HG03460 (cell line): Measurements from ENCODE around the gene CD86.

Source experiments
- ATAC-seq: cut with Tn5 transposase; IDR thresholded peaks from one replicate; pipeline ENCODE4 v1.9.1; 2021; ENCODE audit not compliant: unreplicated experiment

Gene CD86

GRCh38 chr3:122091602-122092295 is 36.6 kb downstream of the CD86 start:
- ATAC-seq = peak; percentile 50

GRCh38 chr3:122092460-122093165 is 37.5 kb downstream of the CD86 start:
- peak; percentile 40 for ATAC-seq

DNA sequence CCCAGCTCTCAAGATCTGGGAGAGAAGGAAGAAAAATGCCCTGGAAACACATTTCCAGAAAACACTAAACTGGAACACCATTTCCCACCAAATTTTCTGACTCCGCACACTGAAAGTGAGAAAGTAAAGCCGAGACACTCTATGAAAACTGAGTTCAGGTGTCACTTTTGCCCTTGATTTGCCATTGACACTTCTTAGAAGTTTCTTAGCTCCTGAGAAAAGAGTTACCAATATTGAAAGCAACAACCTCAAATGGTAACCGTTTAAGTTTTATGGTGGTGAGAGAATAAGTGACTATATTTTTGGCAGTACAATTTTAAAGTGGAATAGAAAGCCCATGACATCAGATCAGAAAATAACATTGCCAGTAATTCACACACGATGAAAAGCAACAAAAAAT is 39.0 kb downstream of the CD86 start:
- ATAC-seq = peak; percentile 45

DNA sequence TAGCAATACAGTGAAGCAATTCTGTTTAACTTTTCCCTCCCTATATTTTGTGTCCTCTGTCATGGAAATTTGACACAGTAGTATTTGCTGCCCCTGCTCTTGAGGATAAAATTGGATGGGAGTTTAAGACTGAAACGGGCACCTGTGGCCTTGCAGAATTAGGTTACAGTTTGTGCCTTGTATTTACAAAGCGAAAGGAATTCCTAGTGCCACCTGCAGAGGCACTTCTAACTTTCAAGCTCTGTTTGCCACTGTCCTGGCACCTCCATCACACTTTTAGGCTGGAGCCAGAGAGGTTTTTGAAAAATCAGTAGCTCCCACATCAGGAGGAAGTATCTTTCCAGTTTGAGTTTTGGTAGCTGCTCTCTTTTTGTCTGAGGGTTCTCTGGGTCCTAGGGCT is 39.5 kb downstream of the CD86 start:
- no peak for ATAC-seq

- ATAC-seq = no peak
These were observed 42.0 kb downstream of the CD86 start for GRCh38 chr3:122097141-122097540.

GRCh38 chr3:122098611-122099010 is 43.4 kb downstream of the CD86 start:
- no peak for ATAC-seq

DNA sequence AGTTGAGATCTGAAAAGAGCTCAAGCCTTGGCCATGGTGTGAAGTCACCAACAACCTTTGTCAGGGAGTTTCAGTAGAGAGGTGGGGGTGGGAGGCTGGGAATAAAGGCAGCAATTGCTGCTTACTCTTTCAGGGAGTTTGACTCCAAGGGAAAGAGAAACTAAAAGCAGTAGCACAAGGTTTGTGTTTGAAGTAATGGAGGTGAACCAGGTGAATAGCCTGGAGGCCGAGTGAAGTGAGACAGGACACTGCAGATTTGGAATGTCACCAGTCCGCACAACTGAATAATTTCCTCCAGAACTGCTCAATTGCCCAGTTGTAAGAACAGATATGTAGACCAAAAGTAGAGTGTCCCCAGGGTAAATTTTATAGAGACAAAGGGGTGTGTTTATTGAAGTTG is 44.1 kb downstream of the CD86 start:
- no peak for ATAC-seq

DNA sequence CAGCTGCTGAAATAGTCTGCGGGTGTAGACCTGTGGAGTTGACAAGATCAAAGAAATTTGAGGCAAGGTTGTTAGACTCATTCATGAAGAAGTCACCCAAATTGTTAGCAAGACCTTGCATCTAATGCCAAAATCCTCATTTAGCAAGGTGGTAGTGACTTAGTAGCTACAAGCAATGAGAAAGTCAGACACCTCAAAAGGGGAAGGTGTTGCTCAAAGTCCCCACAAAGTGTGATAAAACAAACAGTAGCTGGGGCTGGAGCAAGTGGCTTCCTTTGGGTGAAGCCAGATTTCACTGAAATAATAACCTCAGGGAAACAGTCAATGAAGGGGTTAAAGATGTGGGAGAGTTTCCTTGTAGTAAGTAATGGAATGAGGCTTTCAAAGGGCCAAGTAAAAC is 44.9 kb downstream of the CD86 start:
- ATAC-seq = no peak

DNA sequence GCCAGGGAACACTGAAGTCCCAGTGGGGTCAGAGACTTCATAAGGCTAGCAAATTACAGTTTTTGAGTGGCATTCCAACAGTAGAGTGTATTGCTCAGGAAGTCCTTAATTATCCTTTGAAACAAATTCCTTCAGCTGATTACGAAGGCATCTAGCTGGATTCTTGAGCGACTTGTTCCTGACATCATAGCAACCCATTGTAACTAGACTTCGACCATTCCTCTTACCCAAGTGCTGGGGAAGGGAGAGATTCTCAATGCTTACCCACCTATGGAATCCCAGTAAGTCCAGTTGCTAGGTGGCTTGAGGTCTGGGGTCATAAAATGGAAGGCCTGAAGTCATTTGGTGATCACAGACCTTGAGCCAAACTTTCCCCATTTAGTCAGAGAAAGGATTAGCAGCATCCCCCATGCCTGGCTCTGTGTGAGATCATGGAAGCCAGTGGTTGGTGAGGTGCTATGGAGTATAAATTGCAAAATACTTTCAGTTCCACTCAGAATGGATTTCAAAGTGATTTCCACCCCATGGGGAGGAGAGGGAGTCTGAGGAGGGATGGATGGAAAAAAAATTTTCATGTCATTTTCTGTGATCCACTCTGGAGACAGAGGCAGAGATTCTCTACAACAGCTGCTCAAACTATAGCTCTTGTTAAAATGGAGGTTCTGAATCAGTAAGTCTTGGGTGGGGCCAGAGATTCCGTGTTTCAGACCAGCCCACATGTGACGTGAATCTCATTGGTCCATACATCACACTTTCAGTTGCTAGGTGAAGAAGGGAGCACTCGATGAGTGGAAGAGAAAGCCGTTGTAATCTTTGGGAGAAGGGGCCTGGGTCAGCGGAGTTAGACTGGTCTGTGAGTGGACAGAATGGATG is 45.7 kb downstream of the CD86 start:
- peak; percentile 35 for ATAC-seq

DNA sequence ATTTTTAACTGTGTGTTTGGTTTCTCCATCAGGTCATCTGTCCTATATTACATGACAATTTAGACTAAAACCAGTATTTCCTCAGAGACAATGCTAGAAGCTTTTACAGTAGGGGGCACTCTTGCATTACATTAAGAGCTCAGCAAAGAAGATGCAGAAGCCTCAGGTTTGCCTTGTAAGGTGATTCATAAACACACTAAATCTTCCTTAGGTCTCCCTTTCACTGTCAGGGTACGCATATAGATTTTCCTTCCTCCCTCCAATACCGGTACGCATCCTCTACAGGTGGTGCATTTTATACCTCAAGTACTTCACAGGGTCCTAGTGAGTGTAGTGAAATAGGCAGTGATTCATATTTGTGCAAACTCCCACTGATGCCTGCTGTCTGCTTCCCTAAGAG is 46.5 kb downstream of the CD86 start:
- ATAC-seq = peak; percentile 29

- ATAC-seq = peak; percentile 31
These were observed 47.2 kb downstream of the CD86 start for GRCh38 chr3:122102191-122102935.

DNA sequence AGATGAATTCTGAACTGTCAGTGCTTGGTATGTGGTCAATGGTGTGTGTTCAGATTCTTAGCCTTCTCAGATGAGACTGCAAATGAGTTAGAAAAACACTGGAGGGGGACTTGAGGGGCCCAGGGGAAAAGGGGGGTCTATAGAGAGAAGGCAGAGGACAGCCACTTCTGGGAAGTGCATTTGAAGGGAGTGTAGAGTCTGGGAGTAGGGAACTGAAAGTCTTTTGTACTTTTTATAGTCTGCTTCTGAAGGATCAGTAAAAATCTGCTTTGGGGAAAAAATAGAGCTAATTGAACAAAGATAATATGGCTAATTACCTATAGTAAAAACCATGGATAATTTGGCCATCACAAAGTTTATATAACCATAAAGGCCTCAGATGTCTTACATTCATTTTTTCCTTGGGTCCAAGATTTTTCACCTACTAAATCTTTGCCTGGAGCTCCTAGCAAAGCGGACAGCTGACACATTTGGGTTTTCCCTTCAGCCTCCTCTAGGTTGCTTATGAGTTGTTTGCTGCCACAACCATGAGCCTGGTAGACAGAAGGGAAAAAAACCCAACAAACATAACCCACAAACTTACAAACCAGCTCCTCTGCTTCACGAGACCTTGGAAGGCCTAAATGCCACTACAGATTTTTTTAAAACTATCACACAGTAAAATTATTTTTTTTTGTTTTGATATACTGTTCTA is 48.8 kb downstream of the CD86 start:
- no peak for ATAC-seq

GRCh38 chr3:122104515-122105194 is 49.5 kb downstream of the CD86 start:
- peak; percentile 26 for ATAC-seq

DNA sequence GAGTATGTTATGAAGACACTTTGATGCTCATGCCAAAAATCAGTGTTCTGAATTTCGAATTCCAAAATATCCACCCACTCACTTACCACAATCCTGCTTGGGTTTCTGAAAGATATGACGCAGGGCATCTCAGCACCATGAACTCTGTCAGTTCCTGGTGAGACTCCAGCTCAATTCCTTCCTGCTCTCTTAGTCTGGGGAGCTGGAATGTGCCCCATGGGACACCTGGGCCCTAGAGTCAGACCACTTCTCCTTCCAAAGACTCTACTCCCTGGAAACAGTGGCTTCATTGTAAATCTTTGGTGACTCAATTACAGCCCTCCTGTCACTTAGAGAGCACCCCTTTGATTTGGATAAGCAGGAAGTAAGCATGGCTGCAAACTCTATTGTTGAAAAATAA is 50.5 kb downstream of the CD86 start:
- ATAC-seq = no peak

- ATAC-seq = no peak
These were observed 52.0 kb downstream of the CD86 start for GRCh38 chr3:122107171-122107570.

GRCh38 chr3:122111974-122112373 is 56.8 kb downstream of the CD86 start:
- no peak for ATAC-seq

DNA sequence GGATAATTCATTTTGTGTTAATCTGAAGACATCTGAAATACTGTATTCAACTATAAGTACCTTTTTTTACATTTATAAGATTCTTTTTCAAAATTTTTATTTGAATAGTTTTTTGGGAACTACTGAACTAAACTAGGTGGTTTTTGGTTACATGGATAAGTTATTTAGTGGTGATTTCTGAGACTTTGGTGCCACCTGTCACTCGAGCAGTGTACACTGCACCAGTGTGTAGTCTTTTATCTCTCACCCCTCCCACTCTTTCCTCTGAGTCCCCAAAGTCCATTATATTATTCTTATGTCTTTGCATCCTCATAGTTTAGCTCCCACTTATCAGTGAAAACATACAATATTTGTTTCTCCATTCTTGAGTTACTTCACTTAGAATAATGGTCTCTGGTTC is 57.6 kb downstream of the CD86 start:
- no peak for ATAC-seq

DNA sequence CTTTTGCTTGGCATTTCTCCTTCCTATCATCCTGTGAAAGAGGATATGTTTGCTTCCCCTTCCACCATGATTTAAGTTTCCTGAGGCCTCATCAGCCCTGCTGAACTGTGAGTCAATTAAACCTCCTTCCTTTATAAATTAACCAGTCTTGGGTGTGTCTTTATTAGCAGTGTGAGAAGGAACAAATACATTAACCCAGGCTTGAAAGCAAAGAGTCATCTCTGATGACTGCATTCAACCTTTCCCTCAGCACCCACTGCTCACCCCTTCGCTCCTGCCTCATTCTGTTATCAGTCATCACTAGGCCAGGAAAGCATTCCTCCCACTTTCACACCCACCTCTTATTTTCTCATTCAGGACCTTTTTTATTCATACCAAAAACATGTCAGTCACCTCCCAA is 68.7 kb downstream of the CD86 start:
- no peak for ATAC-seq

GRCh38 chr3:122132949-122133540 is 77.9 kb downstream of the CD86 start:
- ATAC-seq = no peak

- ATAC-seq = no peak
These were observed 91.3 kb downstream of the CD86 start for GRCh38 chr3:122146466-122146865.
